HG03066 (cell line): Measurements from ENCODE around the gene CD3E.

Experiments
- ATAC-seq: cut with Tn5 transposase; IDR thresholded peaks from one replicate; pipeline ENCODE4 v1.9.1; 2021; ENCODE audit warnings: low read depth; ENCODE audit not compliant: unreplicated experiment

Gene CD3E

DNA sequence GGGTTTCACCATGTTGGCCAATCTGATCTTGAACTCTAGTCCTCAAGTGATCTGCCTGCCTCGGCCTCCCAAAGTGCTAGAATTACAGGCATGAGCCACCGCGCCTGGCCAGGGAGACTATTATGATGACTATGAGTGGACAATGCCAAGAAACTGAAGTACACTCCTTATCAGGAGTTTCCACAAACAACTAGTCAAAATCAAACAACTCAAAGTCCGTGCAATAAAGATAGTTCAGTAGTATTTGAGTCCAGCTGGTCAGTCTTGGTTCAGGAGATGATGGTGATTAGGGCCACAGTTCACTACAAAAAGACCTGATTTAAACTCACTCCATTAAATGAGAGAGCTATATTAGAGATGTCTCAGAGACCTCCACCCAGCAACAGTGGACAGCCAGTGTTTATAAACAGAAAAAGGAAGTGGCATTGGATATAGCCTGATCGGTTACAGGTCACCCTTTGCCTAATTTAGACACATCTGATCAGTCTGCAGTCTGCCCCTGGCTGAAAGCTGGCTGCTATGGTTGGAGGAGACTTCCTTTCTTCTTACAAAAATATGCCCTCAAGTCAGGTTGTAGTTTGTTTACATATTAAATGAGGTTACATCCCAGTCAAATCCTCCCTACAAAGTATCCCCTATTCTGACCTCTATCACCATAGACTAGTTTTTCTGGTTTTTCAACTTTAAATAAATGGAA is 17.0 kb downstream of the CD3E start:
- ATAC-seq = no peak

DNA sequence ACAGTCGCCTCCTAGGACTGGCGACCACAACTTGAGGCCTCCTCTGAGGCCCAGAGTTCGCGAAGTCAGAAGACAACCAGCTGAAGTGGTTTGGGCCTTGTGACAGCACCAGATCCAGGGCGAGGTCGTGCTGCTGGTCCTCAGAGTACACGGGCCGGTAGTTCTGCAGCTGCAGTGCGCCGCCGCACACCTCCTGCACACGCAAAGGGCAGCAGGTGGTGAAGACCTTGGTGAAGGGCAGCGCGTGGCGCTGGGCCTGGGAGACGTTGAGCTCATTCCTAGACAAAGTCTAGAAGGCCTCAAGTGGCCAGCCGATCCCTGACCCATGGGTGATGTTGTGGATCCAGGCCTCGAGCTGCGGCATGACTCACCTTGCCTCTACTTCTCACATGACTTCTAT is 18.2 kb downstream of the CD3E start:
- no peak for ATAC-seq

DNA sequence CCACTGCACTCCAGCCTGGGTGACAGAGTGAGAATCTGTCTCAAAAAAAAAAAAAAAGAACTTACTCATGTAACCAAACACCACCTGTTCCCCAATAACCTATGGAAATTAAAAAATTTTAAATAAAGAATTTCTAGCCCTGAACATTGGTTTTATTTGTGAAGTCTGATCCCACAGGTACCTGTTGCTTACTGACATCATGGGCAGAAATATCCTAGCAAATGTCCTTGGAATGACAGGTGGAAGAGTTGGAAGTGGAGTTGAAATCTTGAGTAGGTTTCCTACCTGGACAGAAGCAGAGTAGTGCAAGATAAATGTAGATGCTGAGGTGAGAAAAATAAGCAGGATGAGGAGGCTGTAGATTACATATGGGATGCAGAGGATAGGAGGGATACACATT is 20.8 kb downstream of the CD3E start:
- ATAC-seq = no peak

DNA sequence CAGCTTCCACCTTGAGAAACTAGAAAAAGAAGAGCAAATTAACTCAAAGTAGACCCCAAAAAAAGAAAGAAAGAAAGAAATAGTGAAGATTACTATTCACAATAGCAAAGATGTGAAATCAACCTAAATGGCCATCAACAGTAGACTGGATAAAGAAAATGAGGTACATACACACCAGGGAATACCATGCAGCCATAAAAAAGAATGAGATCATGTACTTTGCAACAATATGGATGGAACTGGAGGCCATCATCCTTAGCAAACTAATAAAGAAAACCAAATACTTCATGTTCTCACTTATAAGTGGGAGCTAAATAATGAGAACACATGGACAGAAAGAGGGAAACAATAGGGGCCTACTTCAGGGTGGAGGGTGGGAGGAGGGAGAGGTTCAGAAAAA is 24.2 kb downstream of the CD3E start:
- ATAC-seq = no peak

DNA sequence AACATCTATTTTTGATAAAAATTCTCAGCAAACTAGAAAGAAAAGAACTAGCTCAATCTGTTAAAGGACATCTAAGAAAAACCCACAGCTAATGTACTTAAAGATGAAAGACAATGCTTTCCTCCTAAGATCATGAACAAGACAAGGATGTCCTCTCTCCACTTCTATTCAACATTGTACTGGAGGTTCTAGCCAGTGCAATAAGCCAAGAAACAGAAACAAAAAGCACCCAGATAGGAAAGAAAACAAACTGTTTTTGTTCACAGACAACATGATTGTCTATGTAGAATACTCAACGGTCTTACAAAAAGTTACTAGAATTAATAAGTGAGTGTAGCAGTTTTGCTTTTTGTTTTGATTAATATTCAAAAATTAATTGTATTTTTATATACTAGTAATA is 30.2 kb downstream of the CD3E start:
- ATAC-seq = no peak

DNA sequence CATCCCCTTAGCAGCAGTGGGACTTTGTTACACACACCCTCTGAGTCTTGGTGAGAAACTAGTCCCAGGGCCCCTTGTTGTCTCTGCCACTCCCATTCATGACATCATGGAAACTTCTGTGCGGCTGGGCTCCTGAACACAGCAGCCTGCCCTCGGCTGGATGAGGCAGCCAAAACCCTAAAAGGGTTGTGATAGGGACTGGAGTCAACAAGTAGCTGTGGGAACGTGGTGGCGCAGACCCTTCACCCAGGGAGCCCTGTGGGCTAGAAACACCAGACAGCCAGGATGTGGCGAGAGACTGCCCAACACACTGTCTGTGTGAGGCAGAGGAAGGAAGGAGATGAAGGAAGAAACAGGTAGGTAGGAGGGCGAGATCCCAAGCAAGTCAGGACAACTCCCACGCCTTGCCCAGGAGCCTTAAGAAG is 34.1 kb downstream of the CD3E start:
- no peak for ATAC-seq

DNA sequence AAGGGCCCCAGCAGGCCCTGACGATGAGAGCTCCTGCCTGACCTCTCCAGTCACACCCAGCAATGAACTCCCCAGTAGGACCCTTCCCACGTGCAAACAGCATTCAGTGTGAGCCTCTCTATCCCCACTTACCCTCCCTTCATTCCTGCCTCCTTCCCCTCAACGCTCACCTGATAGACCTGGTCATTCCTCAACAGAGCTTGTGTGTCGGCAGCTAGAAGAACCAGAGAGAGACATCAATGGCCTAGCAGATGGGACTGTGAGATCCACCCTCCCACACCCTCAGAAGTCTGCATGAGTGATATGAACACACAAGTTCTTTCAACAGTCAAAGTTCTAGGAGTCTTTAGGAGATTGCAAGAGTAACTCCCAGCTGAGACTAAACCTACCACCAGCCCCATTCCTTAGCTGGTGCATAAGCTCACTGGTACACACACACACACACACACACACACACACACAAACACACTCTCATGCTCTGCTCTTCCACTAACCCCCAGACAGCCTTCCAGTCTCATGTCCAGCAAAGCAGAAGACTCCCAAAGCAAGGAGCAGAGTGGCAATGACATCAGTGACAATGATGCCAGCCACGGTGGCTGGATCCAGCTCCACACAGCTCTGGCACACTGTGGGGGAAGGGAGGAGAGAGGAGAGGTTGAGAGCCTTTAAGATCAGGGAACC is 34.9 kb downstream of the CD3E start:
- no peak for ATAC-seq

DNA sequence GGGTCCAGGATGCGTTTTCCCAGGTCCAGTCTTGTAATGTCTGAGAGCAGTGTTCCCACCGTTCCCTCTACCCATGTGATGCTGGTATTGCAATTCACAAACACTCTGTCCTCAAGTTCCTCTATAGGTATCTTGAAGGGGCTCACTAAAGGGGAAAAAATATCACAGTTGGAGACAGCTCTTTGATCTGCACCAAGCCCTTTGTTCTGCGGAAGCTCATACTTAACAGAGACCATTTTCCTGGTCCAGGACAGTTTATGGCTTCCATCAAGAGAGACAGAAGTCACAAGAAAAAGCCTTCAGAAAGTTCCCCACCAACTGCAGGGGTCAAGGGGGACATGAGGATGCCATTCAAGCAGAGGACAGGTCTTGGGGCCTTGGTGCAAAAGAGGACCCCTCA is 35.9 kb downstream of the CD3E start:
- no peak for ATAC-seq

DNA sequence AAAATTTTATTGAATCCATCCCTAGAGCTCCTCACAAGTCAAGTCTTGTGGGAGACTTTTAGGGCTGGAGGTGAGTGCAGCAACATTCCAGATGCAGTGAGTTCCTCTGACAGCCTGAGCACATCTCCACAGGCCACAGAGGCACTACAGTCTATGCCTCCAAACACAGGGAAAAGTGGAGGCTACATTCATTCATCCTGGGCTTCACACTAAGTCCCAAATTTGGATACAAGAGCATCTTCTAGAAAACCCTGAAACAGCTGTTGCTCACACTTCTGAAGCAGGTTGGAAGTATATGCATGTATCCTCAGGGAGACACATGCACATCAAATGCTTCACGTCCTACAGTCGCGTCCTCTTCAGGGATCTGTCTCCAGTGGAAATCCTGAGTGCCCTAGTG is 36.7 kb downstream of the CD3E start:
- ATAC-seq = no peak

DNA sequence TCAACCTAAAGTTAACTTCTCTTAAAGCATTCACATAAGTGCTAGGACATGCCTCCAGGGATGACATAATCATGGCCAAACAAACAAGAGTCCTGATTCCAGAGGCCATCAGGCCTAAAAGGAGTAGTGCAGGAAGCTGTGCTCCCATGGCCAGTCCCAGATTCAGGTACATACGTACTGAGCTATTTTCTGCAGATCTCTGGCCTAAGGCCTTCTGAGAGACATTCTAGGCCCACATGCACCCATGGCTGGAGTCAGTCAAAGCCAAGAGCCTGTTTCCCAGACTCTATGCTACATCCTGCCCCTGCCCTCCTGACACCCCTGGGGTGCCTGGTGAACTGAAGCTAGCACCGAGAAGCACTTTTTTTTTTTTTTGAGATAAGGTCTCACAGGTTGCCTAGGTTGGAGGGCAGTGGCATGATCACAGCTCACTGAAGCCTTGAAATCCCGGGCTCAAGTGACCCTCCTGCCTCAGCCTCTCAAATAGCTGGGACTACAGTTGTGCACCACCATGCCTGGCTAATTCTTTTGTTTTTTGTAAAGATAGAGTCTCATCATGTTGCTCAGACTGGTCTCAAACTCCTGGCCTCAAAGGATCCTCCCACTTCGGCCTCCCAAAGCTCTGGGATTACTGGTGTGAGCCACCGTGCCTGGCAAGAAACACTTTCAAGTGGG is 37.4 kb downstream of the CD3E start:
- ATAC-seq = no peak

DNA sequence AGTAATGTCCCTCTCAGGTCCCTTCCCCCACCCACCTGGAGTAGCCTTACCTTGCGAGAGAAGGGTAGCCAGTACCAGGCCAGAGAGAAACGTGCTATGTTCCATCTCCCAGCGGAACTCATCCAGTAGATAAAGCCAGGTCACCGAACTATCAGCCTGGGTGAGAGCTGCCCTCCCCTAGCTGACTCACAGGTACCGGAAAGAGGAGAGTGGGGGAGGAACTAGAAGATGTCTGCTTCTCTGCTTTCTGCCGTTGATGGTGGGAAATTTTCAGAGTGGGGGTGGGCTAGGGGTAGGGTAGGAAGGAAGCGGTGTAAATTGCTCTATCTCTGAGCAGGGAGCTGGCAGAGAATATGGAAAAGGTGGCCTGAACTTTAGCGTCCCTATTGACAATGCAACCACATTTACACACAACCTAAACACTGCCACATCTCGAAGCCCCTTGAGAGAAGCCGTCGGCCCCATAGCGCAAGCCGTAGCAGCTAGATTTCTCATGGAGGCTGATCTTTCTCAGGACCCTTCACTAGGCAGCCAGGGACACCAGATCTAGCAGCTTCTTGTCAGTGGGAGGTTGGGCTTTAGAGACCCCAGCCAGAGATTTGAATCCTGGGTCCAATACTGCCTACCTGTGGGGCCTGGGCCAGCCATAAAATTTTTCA is 38.1 kb downstream of the CD3E start, which contains the start of gene CD3D:
TSS of gene CD3D (minus strand) at position 203 of the 659 bp plus-strand sequence. CDS start at position 105, 98 bp downstream.
- no peak for ATAC-seq

DNA sequence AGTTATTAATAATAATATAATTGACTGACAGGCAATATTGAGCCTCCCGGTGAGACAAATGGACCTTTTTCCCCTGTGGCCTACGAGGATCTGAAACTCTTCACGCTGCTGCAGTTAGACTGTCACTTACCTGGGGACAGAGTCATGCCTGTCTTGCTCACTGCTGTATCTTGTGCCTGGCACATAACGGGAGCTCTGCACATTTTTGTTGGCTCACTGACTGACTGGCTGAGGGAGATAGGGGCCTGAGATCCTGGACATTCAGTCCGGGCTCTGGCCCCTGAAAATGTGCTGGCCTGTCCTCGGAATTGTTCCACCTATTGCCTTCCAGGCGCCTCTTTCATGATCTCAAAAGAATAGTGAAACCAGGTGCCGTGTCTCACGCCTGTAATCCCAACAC is 38.7 kb downstream of the CD3E start:
- no peak for ATAC-seq

DNA sequence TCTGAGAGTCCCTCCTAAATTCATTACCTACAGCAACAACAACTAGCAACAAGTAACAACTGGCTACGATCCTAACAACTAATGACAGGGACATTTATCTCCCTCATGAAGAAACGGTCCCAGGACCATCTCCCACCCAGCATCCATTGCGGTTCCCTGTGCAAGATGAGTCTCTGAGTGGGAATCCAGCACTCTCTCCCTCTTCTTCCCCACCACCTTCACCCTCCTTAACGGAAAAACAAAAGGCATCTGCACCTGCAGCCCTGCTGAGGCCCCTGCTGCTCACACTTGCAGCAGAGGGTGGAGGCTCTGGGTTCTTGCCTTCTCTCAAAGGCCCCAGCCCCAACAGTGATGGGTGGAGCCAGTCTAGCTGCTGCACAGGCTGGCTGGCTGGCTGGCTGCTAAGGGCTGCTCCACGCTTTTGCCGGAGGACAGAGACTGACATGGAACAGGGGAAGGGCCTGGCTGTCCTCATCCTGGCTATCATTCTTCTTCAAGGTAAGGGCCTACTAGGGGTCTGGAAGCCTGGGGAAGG is 39.5 kb downstream of the CD3E start, which contains the start of gene CD3G:
TSS of gene CD3G (plus strand) at position 364 of the 535 bp plus-strand sequence. CDS start at position 444, 80 bp downstream.
- ATAC-seq = no peak

DNA sequence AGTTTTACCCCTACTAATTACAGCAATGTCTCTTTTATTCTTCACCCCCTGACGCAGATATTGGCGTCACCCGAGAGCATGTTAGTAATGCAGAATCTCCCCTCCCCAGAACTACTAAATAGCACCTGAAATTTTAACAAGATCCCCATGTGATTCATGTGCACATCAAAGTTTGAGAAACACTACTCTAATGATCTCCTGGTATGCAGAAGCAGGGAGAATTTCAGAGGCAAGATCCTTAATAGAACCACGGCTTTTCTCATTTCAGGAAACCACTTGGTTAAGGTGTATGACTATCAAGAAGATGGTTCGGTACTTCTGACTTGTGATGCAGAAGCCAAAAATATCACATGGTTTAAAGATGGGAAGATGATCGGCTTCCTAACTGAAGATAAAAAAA is 44.9 kb downstream of the CD3E start:
- no peak for ATAC-seq

DNA sequence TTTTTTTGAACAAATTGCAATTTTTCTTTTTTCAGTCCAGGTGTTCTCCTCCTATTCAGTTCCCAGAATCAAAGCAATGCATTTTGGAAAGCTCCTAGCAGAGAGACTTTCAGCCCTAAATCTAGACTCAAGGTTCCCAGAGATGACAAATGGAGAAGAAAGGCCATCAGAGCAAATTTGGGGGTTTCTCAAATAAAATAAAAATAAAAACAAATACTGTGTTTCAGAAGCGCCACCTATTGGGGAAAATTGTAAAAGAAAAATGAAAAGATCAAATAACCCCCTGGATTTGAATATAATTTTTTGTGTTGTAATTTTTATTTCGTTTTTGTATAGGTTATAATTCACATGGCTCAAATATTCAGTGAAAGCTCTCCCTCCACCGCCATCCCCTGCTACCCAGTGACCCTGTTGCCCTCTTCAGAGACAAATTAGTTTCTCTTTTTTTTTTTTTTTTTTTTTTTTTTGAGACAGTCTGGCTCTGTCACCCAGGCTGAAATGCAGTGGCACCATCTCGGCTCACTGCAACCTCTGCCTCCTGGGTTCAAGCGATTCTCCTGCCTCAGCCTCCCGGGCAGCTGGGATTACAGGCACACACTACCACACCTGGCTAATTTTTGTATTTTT is 48.7 kb downstream of the CD3E start:
- no peak for ATAC-seq

DNA sequence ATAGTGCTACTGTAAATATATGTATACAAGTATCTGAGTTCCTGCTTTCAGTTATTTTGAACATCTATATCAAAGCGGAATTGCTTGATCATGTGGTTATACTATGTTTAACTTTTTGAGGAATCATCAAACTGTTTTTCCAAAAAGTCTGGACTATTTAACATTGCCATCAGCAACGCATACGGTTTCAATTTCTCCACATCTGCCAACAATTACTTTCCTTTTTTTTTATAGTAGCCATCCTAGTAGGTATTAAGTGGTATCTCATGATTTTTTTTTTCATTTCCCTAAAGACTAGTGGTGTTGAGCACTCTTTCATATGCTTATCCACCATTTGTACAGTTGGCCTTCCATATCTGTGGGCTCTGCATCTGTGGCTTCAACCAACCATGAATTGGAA is 53.5 kb downstream of the CD3E start:
- no peak for ATAC-seq

DNA sequence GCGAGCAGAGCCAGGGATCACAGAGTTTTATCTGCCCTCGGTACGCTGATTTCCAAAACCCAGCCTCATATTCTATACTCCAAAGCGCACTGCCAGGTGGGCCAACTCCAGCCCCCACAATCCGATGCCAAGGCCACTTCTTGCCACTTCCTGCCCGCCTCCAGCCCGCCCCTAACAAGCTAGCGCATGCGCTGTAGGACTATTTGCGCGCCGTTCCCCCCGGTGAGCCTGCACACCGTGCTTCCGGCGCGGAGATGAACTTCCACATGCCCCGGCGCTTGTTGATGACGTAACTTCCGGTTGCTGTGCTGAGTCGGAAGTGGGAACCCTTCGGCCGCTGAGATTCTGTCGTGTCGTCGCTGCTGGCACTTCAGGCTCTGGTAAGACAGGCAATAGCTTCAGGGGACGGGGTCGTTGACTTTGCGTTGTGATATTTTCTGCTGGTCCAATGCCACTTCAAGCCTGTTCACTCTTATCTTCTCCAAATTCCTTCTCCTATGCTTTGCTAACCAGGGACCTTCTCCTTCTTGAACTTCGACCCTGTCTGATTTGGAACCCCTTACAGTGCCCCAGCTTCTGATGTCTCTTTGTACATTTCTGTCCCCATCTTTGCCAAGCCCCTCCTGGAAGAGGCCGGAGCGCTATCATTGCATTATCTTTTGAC is 54.9 kb downstream of the CD3E start, which contains the start of gene UBE4A:
TSS of gene UBE4A (plus strand) at position 306 of the 664 bp plus-strand sequence. CDS start 5,481 bp downstream, outside the sequence.
- peak; percentile 86 for ATAC-seq

DNA sequence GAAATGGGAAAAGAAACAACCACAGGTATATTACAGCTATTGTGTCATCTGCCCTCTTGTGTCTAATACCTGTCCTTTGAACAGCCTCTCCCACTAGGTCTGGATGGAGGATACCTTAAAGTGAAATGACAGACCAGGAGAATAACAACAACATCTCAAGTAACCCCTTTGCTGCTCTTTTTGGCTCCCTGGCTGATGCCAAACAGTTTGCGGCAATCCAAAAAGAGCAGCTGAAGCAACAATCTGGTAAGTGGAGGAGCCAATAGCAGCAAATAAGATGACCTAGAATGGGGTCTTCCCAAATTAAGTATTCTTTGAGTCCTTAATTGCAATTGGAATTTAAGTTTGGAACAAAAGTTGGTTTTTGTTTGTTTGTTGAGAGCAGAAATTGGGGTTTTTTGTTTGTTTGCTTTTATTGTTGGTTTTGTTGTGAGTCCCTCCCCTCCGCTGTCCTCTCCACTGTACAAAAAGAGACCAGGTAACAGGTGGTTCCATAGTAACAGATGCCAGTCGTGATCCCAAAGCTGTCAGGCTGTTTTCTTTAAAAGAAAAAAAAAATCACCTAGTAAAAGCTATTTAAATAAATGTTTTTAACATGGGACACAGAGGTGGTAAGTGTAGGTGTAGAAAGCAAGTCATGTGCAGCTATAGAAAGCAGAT is 60.6 kb downstream of the CD3E start:
- no peak for ATAC-seq
